ENCODE results near the gene LENG8. TPM values are rescaled to one million over a fixed set of nuclear protein-coding genes. Genes with fewer than 3 reads are reported as not detected.

The LENG8 gene
- total RNA-seq, 2 donors from 2014 or later, result 182 to 290 TPM

Small RNA genes lying within 50 kb of the gene (small RNA-seq; reads per million reads assigned to genes)
- 0.47 reads per million, percentile 1 among the genes with 10 or more reads in this experiment for gene AC245884.3

Other genes starting within 250 kb of the LENG8 start
- 1,000 to 10,000 TPM; 1,319 to 1,729 TPM for gene RPS9, start 248.3 kb upstream of the LENG8 start, total RNA-seq
- 1 to 10 TPM in 1 of 2 donors, under 1 TPM in 1; 0.33 to 2.1 TPM for gene LILRB3, start 226.2 kb upstream of the LENG8 start, total RNA-seq
- gene LILRA6, start 206.4 kb upstream of the LENG8 start, total RNA-seq, result not detected
- 1 to 10 TPM; 3.1 to 6.6 TPM for gene LILRB5, start 191.9 kb upstream of the LENG8 start, total RNA-seq
- gene LILRB2, start 168.1 kb upstream of the LENG8 start, total RNA-seq, result 1 to 10 TPM in 1 of 2 donors, under 1 TPM in 1; 0.78 to 1.3 TPM
- under 1 TPM in 1 of 2 donors, not detected in 1; 0.78 TPM for gene LILRA5, start 136.0 kb upstream of the LENG8 start, total RNA-seq
- not detected for gene LILRA4, start 110.0 kb upstream of the LENG8 start, total RNA-seq
- 10 to 100 TPM in 1 of 2 donors, 1 to 10 TPM in 1; 2.9 to 35.6 TPM for gene LAIR1, start 84.3 kb upstream of the LENG8 start, total RNA-seq
- 10 to 100 TPM; 20.5 to 88.7 TPM for gene TTYH1, start 33.7 kb upstream of the LENG8 start, total RNA-seq
- 10 to 100 TPM; 21.8 to 25.7 TPM for gene LENG9, start 14.6 kb downstream of the LENG8 start, total RNA-seq
- gene CDC42EP5, start 24.1 kb downstream of the LENG8 start, total RNA-seq, result 10 to 100 TPM; 18.2 to 92.9 TPM
- gene LAIR2, start 53.6 kb downstream of the LENG8 start, total RNA-seq, result not detected
- 1 to 10 TPM in 1 of 2 donors, not detected in 1; 1.6 TPM for gene LILRA2, start 124.6 kb downstream of the LENG8 start, total RNA-seq
- gene LILRA1, start 144.4 kb downstream of the LENG8 start, total RNA-seq, result under 1 TPM in 1 of 2 donors, not detected in 1; 0.26 TPM
- under 1 TPM; 0.33 to 0.52 TPM for gene LILRB1, start 181.3 kb downstream of the LENG8 start, total RNA-seq
- 1 to 10 TPM in 1 of 2 donors, under 1 TPM in 1; 0.99 to 1.0 TPM for gene LILRB4, start 213.8 kb downstream of the LENG8 start, total RNA-seq